ENCODE measurements around the gene JCAD. TPM values are rescaled to one million over a fixed set of nuclear protein-coding genes. Genes with fewer than 3 reads are reported as not detected.

JCAD gene
- polyA plus RNA-seq, 1 of the 3 experiments (the other 2 are of a cell fraction): 19.0 TPM

DNA sequence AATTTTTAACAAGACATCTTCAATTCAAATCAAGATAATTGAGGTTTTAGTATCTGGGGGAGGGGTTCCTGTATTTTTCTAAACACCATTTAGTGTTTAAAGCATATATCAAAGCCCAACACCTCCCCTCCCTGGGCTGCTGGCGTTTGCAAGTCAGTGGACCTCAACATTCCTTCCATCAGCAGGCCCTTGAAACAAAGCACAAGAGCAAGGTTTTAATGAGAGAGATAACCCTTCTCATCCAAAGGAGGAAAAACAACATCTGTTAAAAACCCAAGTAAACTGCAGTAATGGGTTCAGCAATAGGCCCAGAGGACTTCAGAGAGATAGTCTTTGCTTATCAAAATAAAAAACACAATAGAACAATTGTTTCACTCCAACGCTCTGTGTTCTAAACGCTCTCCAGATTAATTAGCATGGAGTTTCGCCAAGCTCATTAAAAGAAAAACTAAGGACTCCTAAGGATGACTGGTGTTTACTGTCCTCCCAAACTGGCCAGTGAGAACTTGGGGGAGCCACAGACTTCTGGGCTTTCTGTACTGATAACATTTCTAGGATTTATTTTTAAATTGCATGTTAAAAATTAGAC lies 2.5 kb downstream of the JCAD start (continued):
- TF ChIP-seq EP300 (IDR thresholded peaks at IDR 0.05; ENCODE audit: borderline replicate concordance in 1 of 2, low read depth in 1 of 2, low read length in 1 of 2): no peak

DNA sequence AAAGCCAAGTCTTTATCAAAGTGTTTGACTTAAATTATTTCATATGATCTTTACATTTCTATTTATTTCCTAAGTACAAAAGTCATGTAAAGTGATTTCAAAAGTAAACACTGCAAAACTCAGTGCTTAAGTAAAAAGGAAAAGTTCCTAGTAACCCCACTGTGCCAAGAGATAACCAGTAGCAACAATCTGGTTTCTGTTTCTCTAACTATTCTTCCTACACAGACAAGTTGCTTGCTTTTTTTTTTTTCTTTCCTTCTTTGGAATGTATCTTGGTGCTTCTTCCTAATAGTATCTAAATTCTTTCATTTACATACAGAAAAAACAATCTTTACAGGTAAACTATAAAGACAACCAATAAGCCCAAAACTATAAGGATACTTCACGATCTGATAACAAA lies 3.1 kb downstream of the JCAD start:
- peak overlapping the region; percentile 71 to 80; a peak in 3 of 4 replicates for H3K27ac ChIP-seq (ENCODE audit: low read depth in 2 of 2, low read length in 1 of 2)
- ChIA-PET POLR2A (no interaction called here), CTCF (no interaction called here)
- H3K9ac ChIP-seq: peak overlapping the region; percentile 90; the same call in 1 of the 2 replicates
- H3K36me3 ChIP-seq (replicated peaks in 1 of 2; ENCODE audit: control insufficient read depth in 1 of 2, insufficient read depth in 2 of 2, low read length in 1 of 2): peaks cover 0 to 18% of the 10 kb centered on the region in 2 experiments
- peaks cover 43% of the 10 kb centered on the region for H3F3A ChIP-seq (replicated peaks; ENCODE audit: insufficient read depth)
- peaks cover 0 to 31% of the 10 kb centered on the region in 2 experiments for H3K4me1 ChIP-seq (ENCODE audit: control insufficient read depth in 1 of 2, insufficient read depth in 2 of 2, low read depth in 1 of 2, low read length in 1 of 2)
- 71% methylated on average over 1 of the region's 1 CpG for WGBS (ENCODE audit: low lambda C conversion rate)
- H2AFZ ChIP-seq (ENCODE audit: low read depth): no peak overlapping the region
- H3K4me2 ChIP-seq: peak overlapping the region; percentile 97
- peaks cover 89% of the 10 kb centered on the region for H3K79me2 ChIP-seq (ENCODE audit: insufficient read depth)
- peak overlapping the region; percentile 80 to 85; a peak in 3 of 4 replicates for H3K4me3 ChIP-seq (ENCODE audit: low read depth in 2 of 2, low read length in 1 of 2)
- TF ChIP-seq, protein P1, sequence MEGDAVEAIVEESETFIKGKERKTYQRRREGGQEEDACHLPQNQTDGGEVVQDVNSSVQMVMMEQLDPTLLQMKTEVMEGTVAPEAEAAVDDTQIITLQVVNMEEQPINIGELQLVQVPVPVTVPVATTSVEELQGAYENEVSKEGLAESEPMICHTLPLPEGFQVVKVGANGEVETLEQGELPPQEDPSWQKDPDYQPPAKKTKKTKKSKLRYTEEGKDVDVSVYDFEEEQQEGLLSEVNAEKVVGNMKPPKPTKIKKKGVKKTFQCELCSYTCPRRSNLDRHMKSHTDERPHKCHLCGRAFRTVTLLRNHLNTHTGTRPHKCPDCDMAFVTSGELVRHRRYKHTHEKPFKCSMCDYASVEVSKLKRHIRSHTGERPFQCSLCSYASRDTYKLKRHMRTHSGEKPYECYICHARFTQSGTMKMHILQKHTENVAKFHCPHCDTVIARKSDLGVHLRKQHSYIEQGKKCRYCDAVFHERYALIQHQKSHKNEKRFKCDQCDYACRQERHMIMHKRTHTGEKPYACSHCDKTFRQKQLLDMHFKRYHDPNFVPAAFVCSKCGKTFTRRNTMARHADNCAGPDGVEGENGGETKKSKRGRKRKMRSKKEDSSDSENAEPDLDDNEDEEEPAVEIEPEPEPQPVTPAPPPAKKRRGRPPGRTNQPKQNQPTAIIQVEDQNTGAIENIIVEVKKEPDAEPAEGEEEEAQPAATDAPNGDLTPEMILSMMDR (IDR thresholded peaks at IDR 0.05): no peak
- TF ChIP-seq JUND (IDR thresholded peaks at IDR 0.05) (0 out of 2 replicates have a peak, but pooled peaks have one; percentile 3), RFX5 (IDR thresholded peaks at IDR 0.05; ENCODE audit: low read length) (no peak), SIN3A (IDR thresholded peaks at IDR 0.05; ENCODE audit: borderline replicate concordance, low read depth, low read length) (no peak), TCF12 (IDR thresholded peaks at IDR 0.05) (peak; percentile 43; the same call in 1 of the 2 replicates)
- TF ChIP-seq, protein P2, sequence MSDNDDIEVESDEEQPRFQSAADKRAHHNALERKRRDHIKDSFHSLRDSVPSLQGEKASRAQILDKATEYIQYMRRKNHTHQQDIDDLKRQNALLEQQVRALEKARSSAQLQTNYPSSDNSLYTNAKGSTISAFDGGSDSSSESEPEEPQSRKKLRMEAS (IDR thresholded peaks at IDR 0.05; ENCODE audit: low read depth): no peak
- no peaks in the 10 kb centered on the region for H3K27me3 ChIP-seq (ENCODE audit: insufficient read depth)
- DNase-seq: no peak
- no peaks in the 10 kb centered on the region for H3K9me3 ChIP-seq
- peaks cover 33% of the 10 kb centered on the region for H4K20me1 ChIP-seq (ENCODE audit: insufficient read depth)
- no peaks in the 10 kb centered on the region for H3K9me2 ChIP-seq

DNA sequence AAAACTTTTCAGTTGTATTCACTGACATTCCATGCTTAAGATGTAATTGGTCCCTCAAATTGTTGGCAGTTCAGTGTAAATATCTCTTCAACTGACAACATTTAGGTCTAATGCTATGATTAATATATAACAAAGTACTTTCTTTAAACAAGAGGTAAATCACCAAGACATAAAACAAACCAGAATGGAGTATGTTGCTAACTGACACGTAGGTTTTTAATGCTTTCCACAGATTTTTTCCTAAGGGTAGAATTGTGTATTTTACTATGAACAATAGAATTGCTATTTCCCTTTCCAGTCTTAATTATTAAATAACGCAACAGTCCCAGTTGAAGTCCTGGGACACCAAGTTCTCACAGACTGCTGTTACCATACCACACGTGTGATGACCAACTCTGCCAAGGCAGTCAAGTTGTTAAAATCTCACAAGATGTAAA lies 4.1 kb downstream of the JCAD start:
- peak overlapping the region; percentile 97 for H3K4me2 ChIP-seq
- H3F3A ChIP-seq (replicated peaks; ENCODE audit: insufficient read depth): peaks cover 43% of the 10 kb centered on the region
- H2AFZ ChIP-seq (ENCODE audit: low read depth): no peak overlapping the region
- H3K9ac ChIP-seq: peak overlapping the region; percentile 90; the same call in 1 of the 2 replicates
- peaks cover 0 to 34% of the 10 kb centered on the region in 2 experiments for H3K4me1 ChIP-seq (ENCODE audit: control insufficient read depth in 1 of 2, insufficient read depth in 2 of 2, low read depth in 1 of 2, low read length in 1 of 2)
- no peaks in the 10 kb centered on the region for H3K9me3 ChIP-seq
- no peak for DNase-seq
- H3K27me3 ChIP-seq (ENCODE audit: insufficient read depth): no peaks in the 10 kb centered on the region
- peaks cover 43% of the 10 kb centered on the region for H4K20me1 ChIP-seq (ENCODE audit: insufficient read depth)
- WGBS (ENCODE audit: low lambda C conversion rate): 35% methylated on average over 3 of the region's 3 CpGs
- H3K36me3 ChIP-seq (replicated peaks in 1 of 2; ENCODE audit: control insufficient read depth in 1 of 2, insufficient read depth in 2 of 2, low read length in 1 of 2): peaks cover 0 to 27% of the 10 kb centered on the region in 2 experiments
- H3K4me3 ChIP-seq (ENCODE audit: low read depth in 2 of 2, low read length in 1 of 2): peak overlapping the region; percentile 44 to 85; a peak in 3 of 4 replicates
- H3K9me2 ChIP-seq: no peaks in the 10 kb centered on the region
- ChIA-PET POLR2A (no interaction called here), CTCF (no interaction called here)
- H3K79me2 ChIP-seq (ENCODE audit: insufficient read depth): peaks cover 99% of the 10 kb centered on the region
- peak overlapping the region; percentile 28 to 80; a peak in 3 of 4 replicates for H3K27ac ChIP-seq (ENCODE audit: low read depth in 2 of 2, low read length in 1 of 2)
- TF ChIP-seq RCOR1 (IDR thresholded peaks at IDR 0.05; ENCODE audit: low read length): no peak
- TF ChIP-seq, protein P3, sequence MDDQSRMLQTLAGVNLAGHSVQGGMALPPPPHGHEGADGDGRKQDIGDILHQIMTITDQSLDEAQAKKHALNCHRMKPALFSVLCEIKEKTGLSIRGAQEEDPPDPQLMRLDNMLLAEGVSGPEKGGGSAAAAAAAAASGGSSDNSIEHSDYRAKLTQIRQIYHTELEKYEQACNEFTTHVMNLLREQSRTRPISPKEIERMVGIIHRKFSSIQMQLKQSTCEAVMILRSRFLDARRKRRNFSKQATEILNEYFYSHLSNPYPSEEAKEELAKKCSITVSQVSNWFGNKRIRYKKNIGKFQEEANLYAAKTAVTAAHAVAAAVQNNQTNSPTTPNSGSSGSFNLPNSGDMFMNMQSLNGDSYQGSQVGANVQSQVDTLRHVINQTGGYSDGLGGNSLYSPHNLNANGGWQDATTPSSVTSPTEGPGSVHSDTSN (IDR thresholded peaks at IDR 0.05): peak; percentile 14; the same call in 1 of the 2 replicates
- TF ChIP-seq FOXM1 (IDR thresholded peaks at IDR 0.05; ENCODE audit: low read depth): no peak
